AG04449 (cell line): ENCODE measurements around the gene HABP2.

Experiments used
- CTCF ChIA-PET: fragments of 350-600 bp; formaldehyde crosslinking; extraction: SDS; loops from one replicate; lab custom pipeline; 2021; ENCODE audit warnings: antibody characterized with exemption; lab: Yijun Ruan, JAX
- POLR2A ChIA-PET: fragments of 400-600, 350-600 bp; formaldehyde crosslinking; extraction: SDS; loops from one replicate; lab custom pipeline; 2020; ENCODE audit warnings: antibody characterized with exemption, inconsistent platforms; lab: Yijun Ruan, JAX
- DNase-seq: peaks from one replicate; pipeline ENCODE4 v3.0.0-alpha.2; 2010; ENCODE audit warnings: low read depth, low spot score
- H3K4me3 ChIP-seq: 2 replicates; pipeline ENCODE4 v1.5.1; 2011; ENCODE audit warnings: low read depth, mild to moderate bottlenecking, control low read depth, low read length
- CTCF ChIP-seq: IDR thresholded peaks from one replicate; pipeline ENCODE4 v1.5.1; 2011; ENCODE audit warnings: mild to moderate bottlenecking, moderate library complexity, low read length, control low read depth, inconsistent platforms; ENCODE audit not compliant: insufficient read depth; ENCODE audit errors: missing control alignments

The HABP2 gene

DNA sequence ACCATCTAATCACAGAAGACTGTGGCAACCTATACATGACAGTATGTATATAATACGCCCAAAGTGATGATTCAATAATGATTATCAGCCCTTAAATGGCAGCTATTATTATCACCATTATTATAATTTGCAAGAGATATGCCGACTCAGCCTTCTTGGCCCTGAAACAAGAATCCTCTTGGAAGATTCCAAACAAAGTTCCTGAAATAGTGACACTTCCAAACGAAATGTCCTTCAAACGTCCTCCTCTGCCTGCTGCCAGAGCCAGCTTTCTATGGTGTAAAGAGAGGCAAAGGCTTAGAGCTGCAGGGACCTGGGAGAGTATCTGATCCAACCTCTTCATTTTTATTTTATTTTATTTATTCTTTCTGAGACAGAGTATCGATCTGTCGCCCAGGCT lies 75.0 kb downstream of the HABP2 start:
- DNase-seq = no peak
- H3K4me3 ChIP-seq = no peak overlapping the region
- CTCF ChIA-PET = interaction anchor here (1.2 kb wide), 1 partner anchor 12 kb away, joined by 4 read pairs; no protein-coding TSS in a partner anchor
- no peak for TF ChIP-seq CTCF
- POLR2A ChIA-PET = no interaction called here

GRCh38 chr10:113628607-113629153 lies 75.8 kb downstream of the HABP2 start:
- CTCF ChIA-PET = no interaction called here
- H3K4me3 ChIP-seq = no peak overlapping the region
- no peak for TF ChIP-seq CTCF
- no peak for DNase-seq
- POLR2A ChIA-PET = no interaction called here

GRCh38 chr10:113630929-113631533 lies 78.2 kb downstream of the HABP2 start:
- no peak for TF ChIP-seq CTCF
- ChIA-PET POLR2A (no interaction called here), CTCF (no interaction called here)
- no peak for DNase-seq
- H3K4me3 ChIP-seq = no peak overlapping the region

DNA sequence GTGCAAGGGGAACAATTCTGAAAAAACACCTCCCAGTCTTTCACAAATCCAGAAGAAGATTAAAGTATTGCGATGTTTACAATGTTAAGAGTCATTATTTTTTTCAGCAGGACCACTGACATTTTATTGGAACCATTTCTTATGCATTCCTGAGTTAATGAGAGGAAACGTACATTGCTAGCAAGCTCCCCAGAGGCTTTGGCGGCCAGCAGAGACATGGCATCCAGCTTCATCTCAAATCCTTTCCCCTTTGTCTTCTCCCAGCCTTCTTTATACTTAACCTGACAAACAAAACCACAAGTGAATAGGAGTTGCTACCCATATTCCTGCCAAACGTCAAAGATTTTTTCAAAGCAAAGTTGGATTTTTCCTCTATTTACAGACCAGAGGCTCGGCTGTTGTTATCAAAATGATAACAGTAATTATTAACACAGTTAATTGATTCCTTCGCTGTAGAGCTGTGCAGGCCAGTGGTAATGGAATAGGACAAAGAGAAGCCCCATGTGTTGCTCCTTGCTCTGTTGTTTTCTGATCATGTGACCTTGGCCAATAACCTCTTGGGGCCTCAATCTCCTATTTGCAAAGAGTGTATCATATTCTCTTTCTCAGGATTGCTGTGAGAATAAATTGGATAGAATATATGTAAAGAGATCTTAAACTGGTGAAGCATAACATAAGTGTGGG lies 79.0 kb downstream of the HABP2 start:
- H3K4me3 ChIP-seq = no peak overlapping the region
- TF ChIP-seq CTCF = no peak
- ChIA-PET POLR2A (no interaction called here), CTCF (no interaction called here)
- no peak for DNase-seq
